GM19468 (cell line): ENCODE measurements around the gene SEPTIN12.

Experiments
- ATAC-seq: cut with Tn5 transposase; IDR thresholded peaks from one replicate; pipeline ENCODE4 v1.9.1; 2021; ENCODE audit warnings: mild to moderate bottlenecking, moderate library complexity, moderate number of reproducible peaks; ENCODE audit not compliant: unreplicated experiment; ENCODE audit errors: extremely low read depth

The SEPTIN12 gene

GRCh38 chr16:4803401-4803844 is 15.3 kb upstream of the SEPTIN12 start:
- ATAC-seq = no peak

- peak; percentile 76 for ATAC-seq
Measured at GRCh38 chr16:4802659-4803287, 14.6 kb upstream of the SEPTIN12 start.

GRCh38 chr16:4801962-4802658 is 14.0 kb upstream of the SEPTIN12 start, which contains the start of gene ROGDI:
TSS of gene ROGDI (minus strand) at chr16:4802633. CDS start at chr16:4802571, 62 bp downstream.
- peak; percentile 47 for ATAC-seq

- ATAC-seq = no peak
Measured at GRCh38 chr16:4801051-4801961, 13.2 kb upstream of the SEPTIN12 start.

- no peak for ATAC-seq
Measured at GRCh38 chr16:4800290-4801041, 12.3 kb upstream of the SEPTIN12 start.

GRCh38 chr16:4799171-4799855 is 11.2 kb upstream of the SEPTIN12 start:
- no peak for ATAC-seq

GRCh38 chr16:4798456-4798855 is 10.3 kb upstream of the SEPTIN12 start:
- no peak for ATAC-seq

GRCh38 chr16:4797805-4798252 is 9.7 kb upstream of the SEPTIN12 start:
- ATAC-seq = no peak

GRCh38 chr16:4796982-4797804 is 9.0 kb upstream of the SEPTIN12 start:
- ATAC-seq = no peak

- no peak for ATAC-seq
Measured at GRCh38 chr16:4795828-4796572, 7.9 kb upstream of the SEPTIN12 start.

- ATAC-seq = no peak
Measured at GRCh38 chr16:4795181-4795827, 7.2 kb upstream of the SEPTIN12 start, which contains the start of gene SMIM22. TSS of gene SMIM22 (plus strand) at chr16:4795369. CDS start at chr16:4795735, 366 bp downstream.

- ATAC-seq = no peak
Measured at GRCh38 chr16:4792951-4793513, 4.9 kb upstream of the SEPTIN12 start.

GRCh38 chr16:4790871-4791270 is 2.7 kb upstream of the SEPTIN12 start:
- ATAC-seq = no peak

- no peak for ATAC-seq
Measured at GRCh38 chr16:4790261-4790660, 2.1 kb upstream of the SEPTIN12 start.

GRCh38 chr16:4788910-4789309 is 765 bp upstream of the SEPTIN12 start:
- no peak for ATAC-seq

GRCh38 chr16:4788489-4788889 is 344 bp upstream of the SEPTIN12 start:
- no peak for ATAC-seq

GRCh38 chr16:4787068-4787467 is 1.1 kb downstream of the SEPTIN12 start:
- no peak for ATAC-seq
